Measurements from ENCODE around the gene CBX4.

CBX4 gene

GRCh38 chr17:79839356-79840268 lies at the start of gene CBX4:
TSS of gene CBX4 (minus strand) at chr17:79839440. CDS start at chr17:79839251, 189 bp downstream.
- DNase-seq (ENCODE audit: insufficient read length, low spot score) (peak; percentile 96), FAIRE-seq (peak; percentile 70)

GRCh38 chr17:79888009-79888540 lies 48.8 kb upstream of the CBX4 start:
- no peak for DNase-seq (ENCODE audit: insufficient read length, low spot score)
- no peak for FAIRE-seq

- no peak for DNase-seq (ENCODE audit: insufficient read length, low spot score)
These were observed 48.3 kb upstream of the CBX4 start for GRCh38 chr17:79887451-79887991.

GRCh38 chr17:79883202-79883601 lies 44.0 kb upstream of the CBX4 start:
- FAIRE-seq (no peak), DNase-seq (ENCODE audit: insufficient read length, low spot score) (no peak)

More at GRCh38 chr17:79887451-79887991, 48.3 kb upstream of the CBX4 start:
- no peak for FAIRE-seq

GRCh38 chr17:79878329-79878947 lies 39.2 kb upstream of the CBX4 start:
- FAIRE-seq (no peak), DNase-seq (ENCODE audit: insufficient read length, low spot score) (no peak)

- DNase-seq (ENCODE audit: insufficient read length, low spot score) (no peak), FAIRE-seq (no peak)
These were observed 37.8 kb upstream of the CBX4 start for GRCh38 chr17:79877041-79877440.

- FAIRE-seq = no peak
- no peak for DNase-seq (ENCODE audit: insufficient read length, low spot score)
These were observed 36.3 kb upstream of the CBX4 start for GRCh38 chr17:79875511-79875910.

- FAIRE-seq (peak; percentile 79), DNase-seq (ENCODE audit: insufficient read length, low spot score) (peak; percentile 52)
These were observed 35.2 kb upstream of the CBX4 start for GRCh38 chr17:79874329-79874981.

GRCh38 chr17:79873583-79873982 lies 34.3 kb upstream of the CBX4 start:
- DNase-seq (ENCODE audit: insufficient read length, low spot score) = no peak
- no peak for FAIRE-seq

- DNase-seq (ENCODE audit: insufficient read length, low spot score) = no peak
- no peak for FAIRE-seq
These were observed 33.5 kb upstream of the CBX4 start for GRCh38 chr17:79872762-79873161.

GRCh38 chr17:79871131-79871530 lies 31.9 kb upstream of the CBX4 start:
- DNase-seq (ENCODE audit: insufficient read length, low spot score) (no peak), FAIRE-seq (no peak)

GRCh38 chr17:79870540-79870939 lies 31.3 kb upstream of the CBX4 start:
- FAIRE-seq (no peak), DNase-seq (ENCODE audit: insufficient read length, low spot score) (no peak)

GRCh38 chr17:79866791-79867518 lies 27.7 kb upstream of the CBX4 start:
- no peak for DNase-seq (ENCODE audit: insufficient read length, low spot score)
- FAIRE-seq = no peak

GRCh38 chr17:79865351-79866210 lies 26.3 kb upstream of the CBX4 start:
- no peak for DNase-seq (ENCODE audit: insufficient read length, low spot score)
- FAIRE-seq = no peak

GRCh38 chr17:79864617-79865250 lies 25.5 kb upstream of the CBX4 start:
- no peak for FAIRE-seq
- DNase-seq (ENCODE audit: insufficient read length, low spot score) = no peak

GRCh38 chr17:79864147-79864546 lies 24.9 kb upstream of the CBX4 start:
- no peak for FAIRE-seq

GRCh38 chr17:79862771-79863440 lies 23.7 kb upstream of the CBX4 start:
- FAIRE-seq (no peak), DNase-seq (ENCODE audit: insufficient read length, low spot score) (no peak)

More at GRCh38 chr17:79864147-79864546, 24.9 kb upstream of the CBX4 start:
- no peak for DNase-seq (ENCODE audit: insufficient read length, low spot score)

- FAIRE-seq = no peak
- DNase-seq (ENCODE audit: insufficient read length, low spot score) = no peak
These were observed 23.0 kb upstream of the CBX4 start for GRCh38 chr17:79862238-79862637.

Measured in GM19239 (cell line).